Measurements from ENCODE around the gene ARID1B. TPM values are rescaled to one million over a fixed set of nuclear protein-coding genes. Genes with fewer than 3 reads are reported as not detected.

The ARID1B gene
- total and polyA plus RNA-seq, 8 donors = 16.2 to 68.0 (median 42.5) TPM

DNA sequence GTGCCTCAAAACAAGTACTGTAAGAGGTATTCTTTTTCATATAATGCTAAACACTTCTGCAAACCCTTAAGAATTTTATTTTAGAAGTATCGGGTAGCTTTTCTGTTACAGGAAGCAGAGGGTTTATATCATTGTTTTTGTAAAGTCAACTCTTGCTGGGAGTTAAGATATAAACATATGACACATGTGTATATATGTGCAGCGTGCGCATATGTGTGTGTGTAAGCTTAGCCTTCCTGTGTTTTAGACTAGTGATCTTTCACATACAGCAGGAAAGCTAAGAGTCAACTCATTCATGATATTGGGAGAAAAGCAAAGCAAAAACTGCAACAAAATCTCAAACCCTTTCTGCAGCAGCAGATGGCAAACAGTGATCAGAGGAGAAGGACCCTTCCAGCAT, 102.4 kb downstream of the ARID1B start:
- DNase-seq = no peak

DNA sequence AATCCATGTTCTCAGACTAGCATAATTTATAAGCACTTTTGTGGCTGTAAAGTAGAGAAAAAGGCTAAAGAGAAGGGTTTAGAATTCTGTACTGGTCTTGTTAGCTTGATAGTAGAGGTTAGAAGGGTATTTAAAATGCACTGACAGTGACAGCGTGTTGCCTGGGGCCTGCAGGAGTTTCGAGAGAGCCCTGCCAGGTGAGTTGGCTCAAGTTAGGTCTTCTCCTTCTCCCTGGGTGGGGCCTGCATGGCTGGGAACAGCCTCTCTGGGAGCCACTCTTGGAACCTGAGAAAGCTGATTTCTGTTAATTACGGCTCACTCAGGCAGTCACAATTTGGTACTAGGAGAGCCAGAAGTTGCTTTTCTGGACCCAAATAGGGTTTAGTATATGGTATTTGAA, 103.7 kb downstream of the ARID1B start:
- FAIRE-seq = no peak
- TF ChIP-seq, protein P1, sequence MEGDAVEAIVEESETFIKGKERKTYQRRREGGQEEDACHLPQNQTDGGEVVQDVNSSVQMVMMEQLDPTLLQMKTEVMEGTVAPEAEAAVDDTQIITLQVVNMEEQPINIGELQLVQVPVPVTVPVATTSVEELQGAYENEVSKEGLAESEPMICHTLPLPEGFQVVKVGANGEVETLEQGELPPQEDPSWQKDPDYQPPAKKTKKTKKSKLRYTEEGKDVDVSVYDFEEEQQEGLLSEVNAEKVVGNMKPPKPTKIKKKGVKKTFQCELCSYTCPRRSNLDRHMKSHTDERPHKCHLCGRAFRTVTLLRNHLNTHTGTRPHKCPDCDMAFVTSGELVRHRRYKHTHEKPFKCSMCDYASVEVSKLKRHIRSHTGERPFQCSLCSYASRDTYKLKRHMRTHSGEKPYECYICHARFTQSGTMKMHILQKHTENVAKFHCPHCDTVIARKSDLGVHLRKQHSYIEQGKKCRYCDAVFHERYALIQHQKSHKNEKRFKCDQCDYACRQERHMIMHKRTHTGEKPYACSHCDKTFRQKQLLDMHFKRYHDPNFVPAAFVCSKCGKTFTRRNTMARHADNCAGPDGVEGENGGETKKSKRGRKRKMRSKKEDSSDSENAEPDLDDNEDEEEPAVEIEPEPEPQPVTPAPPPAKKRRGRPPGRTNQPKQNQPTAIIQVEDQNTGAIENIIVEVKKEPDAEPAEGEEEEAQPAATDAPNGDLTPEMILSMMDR (IDR thresholded peaks at IDR 0.05) = no peak
- DNase-seq = no peak
- no peaks in the 10 kb centered on the region for H3K27me3 ChIP-seq
- intact Hi-C loops (cut with DNase I) = no loop called here
- WGBS, 2 donors = 22 to 30% methylated on average over 3 of the region's 3 CpGs
- ATAC-seq = peak in 2 of 4 donors; percentile 18 to 35
- no peak overlapping the region for H3K4me3 ChIP-seq
- no peaks in the 10 kb centered on the region for H3K9me3 ChIP-seq
- no peaks in the 10 kb centered on the region for H3K36me3 ChIP-seq
- no peak overlapping the region for H3K27ac ChIP-seq
- H3K4me1 ChIP-seq = peaks cover 0 to 30% (median 6%) of the 10 kb centered on the region in 3 donors

More for the DNA sequence above, 102.4 kb downstream of the ARID1B start:
- Histone ChIP-seq H3K36me3 (no peaks in the 10 kb centered on the region), H3K27me3 (no peaks in the 10 kb centered on the region), H3K9me3 (no peaks in the 10 kb centered on the region), H3K27ac (no peak overlapping the region), H3K4me3 (no peak overlapping the region), H3K4me1 (peaks cover under 1 to 30% (median 6%) of the 10 kb centered on the region in 3 donors)
- ATAC-seq = no peak
- intact Hi-C loops (cut with DNase I) = no loop called here
- no peak for FAIRE-seq
- WGBS, 2 donors = 90 to 95% methylated on average over 3 of the region's 3 CpGs
- TF ChIP-seq, protein P1 (IDR thresholded peaks at IDR 0.05) = no peak

DNA sequence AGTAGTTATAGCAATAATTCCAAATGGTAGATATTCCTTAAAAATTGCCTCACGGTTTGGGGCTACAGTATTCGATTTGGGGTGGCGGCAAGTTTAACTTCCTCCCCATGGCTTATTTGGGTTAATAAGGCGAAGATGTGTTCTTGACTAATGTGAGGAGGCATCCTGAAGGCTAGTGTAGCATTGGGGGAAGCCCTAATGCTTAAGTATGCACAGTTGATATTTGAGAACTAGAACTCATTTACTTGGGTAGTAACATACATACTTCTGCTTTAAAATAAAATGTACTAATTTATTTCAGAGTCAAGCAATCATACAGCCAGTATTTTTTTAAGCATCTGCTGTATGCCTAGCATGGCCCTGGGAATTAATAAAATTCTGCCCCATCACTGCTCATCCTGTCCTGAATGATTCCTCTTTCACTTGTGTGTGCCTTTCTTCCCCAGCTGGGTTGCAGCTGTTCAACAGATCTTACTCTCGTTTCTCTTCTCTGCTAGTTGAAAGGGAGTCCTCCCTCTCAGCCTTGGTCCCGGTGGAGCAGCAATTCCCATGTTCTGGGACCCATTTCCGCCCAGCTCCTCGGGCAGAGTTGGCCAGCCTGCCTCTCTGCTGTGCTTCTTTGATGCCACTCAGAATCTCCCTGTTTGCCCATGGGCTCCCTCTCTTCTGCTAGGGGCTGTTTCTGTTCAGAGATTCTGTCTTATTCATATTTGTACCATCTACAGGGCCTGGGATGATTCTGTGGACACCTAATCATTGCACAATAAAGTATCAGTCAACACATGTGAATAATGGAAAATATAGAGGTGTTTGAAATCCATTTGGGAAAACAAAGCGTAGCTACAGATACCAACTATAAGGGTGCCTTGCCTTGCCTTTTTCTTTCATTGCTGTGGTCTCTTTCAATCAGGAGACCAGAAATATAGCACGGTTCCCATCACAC, 104.8 kb downstream of the ARID1B start:
- Histone ChIP-seq H3K27me3 (no peaks in the 10 kb centered on the region), H3K27ac (no peak overlapping the region), H3K4me3 (no peak overlapping the region), H3K4me1 (peaks cover 0 to 30% (median 6%) of the 10 kb centered on the region in 3 donors), H3K9me3 (no peaks in the 10 kb centered on the region), H3K36me3 (no peaks in the 10 kb centered on the region)
- ATAC-seq (no peak), FAIRE-seq (no peak), DNase-seq (no peak)
- 86 to 91% methylated on average over 10 of the region's 10 CpGs for WGBS, 2 donors
- intact Hi-C loops (cut with DNase I) = no loop called here
- TF ChIP-seq, protein P1 (IDR thresholded peaks at IDR 0.05) = no peak

DNA sequence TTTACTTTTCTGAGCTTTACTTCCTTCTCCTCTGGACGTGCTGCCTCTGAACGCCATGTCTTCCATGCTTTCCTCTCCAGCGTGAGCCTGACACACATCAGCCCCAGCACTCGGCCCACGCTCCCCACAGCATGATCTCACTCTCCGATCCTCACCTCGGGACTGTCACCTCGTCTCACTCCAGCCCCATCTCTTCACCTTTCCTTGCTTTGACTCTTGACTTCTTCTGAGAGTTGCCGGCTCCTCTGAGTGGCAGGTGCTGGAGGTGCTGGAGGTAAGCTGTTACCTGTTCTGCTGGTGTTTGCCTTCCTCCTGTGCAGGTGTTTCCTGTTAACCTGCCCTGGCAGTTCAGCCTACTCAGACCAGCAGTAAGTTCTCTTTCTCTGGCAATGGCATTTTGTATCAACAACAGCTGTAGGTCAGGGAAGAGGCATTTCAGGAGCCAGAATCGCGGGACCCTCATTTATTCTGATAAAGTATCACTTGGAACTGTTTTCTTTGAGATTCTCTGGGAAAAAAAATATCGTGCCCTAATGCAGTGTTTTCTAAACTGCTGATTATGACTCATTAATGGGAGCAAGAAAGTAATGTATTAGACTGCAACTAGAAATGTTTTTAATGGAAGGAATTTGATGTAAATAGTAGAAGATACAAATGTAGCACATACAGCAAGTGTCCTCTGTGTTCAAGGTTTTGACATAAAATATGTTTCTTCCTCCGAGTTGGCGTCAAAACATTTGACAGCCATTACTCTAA, 106.5 kb downstream of the ARID1B start:
- TF ChIP-seq, protein P1 (IDR thresholded peaks at IDR 0.05) = no peak
- H3K4me3 ChIP-seq = peak overlapping the region in 1 of 4 donors; percentile 17
- peak in 4 of 6 donors; percentile 30 to 58 (median 43) for DNase-seq

More for the DNA sequence above, 106.5 kb downstream of the ARID1B start:
- H3K36me3 ChIP-seq = no peaks in the 10 kb centered on the region
- ATAC-seq (peak; percentile 82 to 91 (median 90)), FAIRE-seq (no peak)
- WGBS, 2 donors = 22% methylated on average over 14 of the region's 14 CpGs
- peak overlapping the region in 3 of 4 donors; percentile 6 to 74 (median 64) for H3K27ac ChIP-seq
- intact Hi-C loops (cut with DNase I) = no loop called here
- H3K27me3 ChIP-seq = no peaks in the 10 kb centered on the region
- peaks cover 0 to 27% (median 6%) of the 10 kb centered on the region in 3 donors for H3K4me1 ChIP-seq
- no peaks in the 10 kb centered on the region for H3K9me3 ChIP-seq

Data from pancreas (tissue), 10 donors.